ENCODE measurements around the gene GPR146.

- TF ChIP-seq SMC3 (conservative IDR thresholded peaks at IDR 0.05; ENCODE audit: insufficient read depth, low read depth, low read length) (no peak), POLR2A (conservative IDR thresholded peaks at IDR 0.05) (no peak), NONO (IDR thresholded peaks at IDR 0.05; ENCODE audit: low read depth in 2 of 2, low read length in 1 of 2) (no peak), CSDE1 (IDR thresholded peaks at IDR 0.05) (no peak), GABPB2 (CRISPR knock-in tag; conservative IDR thresholded peaks at IDR 0.05) (no peak), KLF13 (tag; IDR thresholded peaks at IDR 0.05; ENCODE audit: borderline replicate concordance, low read depth) (no peak), JUN (IDR thresholded peaks at IDR 0.05; ENCODE audit: borderline replicate concordance, low read depth, low read length) (no peak), JUN (CRISPR knock-in tag; IDR thresholded peaks at IDR 0.05; ENCODE audit: borderline replicate concordance) (no peak), ZFP36 (IDR thresholded peaks at IDR 0.05; ENCODE audit: low read depth, low read length, partially characterized antibody) (no peak), KDM1A (IDR thresholded peaks at IDR 0.05) (no peak), BRF1 (IDR thresholded peaks at IDR 0.05; ENCODE audit: borderline replicate concordance, extremely low read depth, insufficient read length) (no peak), GTF3C2 (IDR thresholded peaks at IDR 0.05; ENCODE audit: borderline replicate concordance, extremely low read depth, insufficient read length) (no peak)
Measured at GRCh38 chr7:1012004-1012715, 32.2 kb upstream of the GPR146 start.
